Trophoblast cell (in vitro differentiated cells and primary cell): ENCODE data around the gene RAVER2.

Experiments used
- DNase-seq, 2 donors: peaks; one replicate each; pipeline ENCODE4 v3.0.0-alpha.2; 2016
- H2AFZ ChIP-seq: 2 replicates; pipeline ENCODE4 v1.6.1; 2013; ENCODE audit warnings: low read length, moderate library complexity, mild to moderate bottlenecking; ENCODE audit not compliant: insufficient read depth, poor library complexity
- H2AK5ac ChIP-seq: 2 replicates; pipeline ENCODE4 v1.6.1; 2013; ENCODE audit warnings: mild to moderate bottlenecking, low read length
- H2BK120ac ChIP-seq: 2 replicates; pipeline ENCODE4 v1.6.1; 2013; ENCODE audit warnings: low read length, mild to moderate bottlenecking, moderate library complexity; ENCODE audit not compliant: insufficient read depth, poor library complexity
- H2BK12ac ChIP-seq: 2 replicates; pipeline ENCODE4 v1.6.1; 2013; ENCODE audit warnings: mild to moderate bottlenecking, low read length, moderate library complexity
- H2BK5ac ChIP-seq: 2 replicates; pipeline ENCODE4 v1.6.1; 2013; ENCODE audit warnings: low read length, low read depth, moderate library complexity, mild to moderate bottlenecking; ENCODE audit not compliant: poor library complexity
- H3K14ac ChIP-seq: 2 replicates; pipeline ENCODE4 v1.6.1; 2013; ENCODE audit warnings: mild to moderate bottlenecking, low read length
- H3K18ac ChIP-seq: 2 replicates; pipeline ENCODE4 v1.6.1; 2013; ENCODE audit warnings: mild to moderate bottlenecking, low read length
- H3K23ac ChIP-seq: 2 replicates; pipeline ENCODE4 v1.6.1; 2013; ENCODE audit warnings: low read length
- H3K27ac ChIP-seq: 2 replicates; pipeline ENCODE4 v1.5.1; 2013; ENCODE audit warnings: low read depth, mild to moderate bottlenecking, inconsistent platforms, low read length, moderate library complexity
- H3K27me3 ChIP-seq: 2 replicates; pipeline ENCODE4 v1.6.1; 2013; ENCODE audit warnings: inconsistent platforms, mild to moderate bottlenecking, low read length, moderate library complexity; ENCODE audit not compliant: insufficient read depth
- H3K36me3 ChIP-seq, 2 experiments: 1 replicate in 1 of 2; 2 replicates in 1 of 2; pipeline ENCODE4 v1.6.1; 2013; ENCODE audit warnings: low read length in 2 of 2, mild to moderate bottlenecking in 2 of 2, moderate library complexity in 1 of 2; ENCODE audit not compliant: insufficient read depth in 2 of 2, control insufficient read depth in 1 of 2
- H3K4ac ChIP-seq: 2 replicates; pipeline ENCODE4 v1.6.1; 2013; ENCODE audit warnings: low read depth, mild to moderate bottlenecking, low read length, moderate library complexity
- H3K4me1 ChIP-seq, 2 experiments: 1 replicate in 1 of 2; 2 replicates in 1 of 2; pipeline ENCODE4 v1.6.1; 2013; ENCODE audit warnings: low read length in 2 of 2, mild to moderate bottlenecking in 2 of 2, moderate library complexity in 1 of 2; ENCODE audit not compliant: insufficient read depth in 2 of 2, control insufficient read depth in 1 of 2
- H3K4me2 ChIP-seq: 2 replicates; pipeline ENCODE4 v1.6.1; 2013; ENCODE audit warnings: inconsistent platforms, mild to moderate bottlenecking, low read length, moderate library complexity
- H3K4me3 ChIP-seq: 2 replicates; pipeline ENCODE4 v1.5.1; 2013; ENCODE audit warnings: mild to moderate bottlenecking, low read depth, low read length, inconsistent platforms
- H3K79me1 ChIP-seq: one replicate; pipeline ENCODE4 v1.6.1; 2013; ENCODE audit warnings: low read length
- H3K79me2 ChIP-seq: 2 replicates; pipeline ENCODE4 v1.6.1; 2013; ENCODE audit warnings: low read length, mild to moderate bottlenecking; ENCODE audit not compliant: control insufficient read depth, insufficient read depth, poor library complexity
- H3K9ac ChIP-seq: 2 replicates; pipeline ENCODE4 v1.6.1; 2013; ENCODE audit warnings: mild to moderate bottlenecking, low read length
- H3K9me3 ChIP-seq: 2 replicates; pipeline ENCODE4 v1.6.1; 2013; ENCODE audit warnings: low read depth, mild to moderate bottlenecking, control low read depth, inconsistent platforms, low read length; ENCODE audit not compliant: insufficient read depth
- H4K12ac ChIP-seq: 2 replicates; pipeline ENCODE4 v1.6.1; 2013; ENCODE audit warnings: low read depth, mild to moderate bottlenecking, low read length, moderate library complexity
- H4K8ac ChIP-seq: 2 replicates; pipeline ENCODE4 v1.6.1; 2013; ENCODE audit warnings: low read depth, mild to moderate bottlenecking, low read length, moderate library complexity
- H4K91ac ChIP-seq: one replicate; pipeline ENCODE4 v1.6.1; 2013; ENCODE audit warnings: low read depth, mild to moderate bottlenecking, low read length, moderate library complexity
- WGBS: extraction: QIAGEN DNeasy Blood & Tissue Kit; methylation state at CpG from one replicate; pipeline ENCODE4 v1.1.7; 2013; ENCODE audit warnings: missing lambda C conversion rate; ENCODE audit not compliant: insufficient read length, insufficient coverage; ENCODE audit errors: extremely low coverage; 5-methylcytosine and 5-hydroxymethylcytosine counted together

The RAVER2 gene

GRCh38 chr1:64822621-64823020 lies 77.7 kb downstream of the RAVER2 start:
- Histone ChIP-seq H3K4me2 (no peak overlapping the region), H2BK12ac (no peak overlapping the region), H3K79me2 (no peaks in the 10 kb centered on the region), H3K23ac (no peak overlapping the region), H3K4me1 (no peaks in the 10 kb centered on the region), H3K14ac (no peak overlapping the region), H3K4ac (no peak overlapping the region), H2BK5ac (no peak overlapping the region), H2BK120ac (no peak overlapping the region), H2AK5ac (no peak overlapping the region), H3K36me3 (no peaks in the 10 kb centered on the region), H4K91ac (no peak overlapping the region), H4K12ac (no peak overlapping the region), H3K4me3 (no peak overlapping the region), H3K9ac (no peak overlapping the region), H4K8ac (no peak overlapping the region), H3K9me3 (no peaks in the 10 kb centered on the region), H2AFZ (no peak overlapping the region), H3K27ac (no peak overlapping the region), H3K18ac (no peak overlapping the region), H3K79me1 (no peaks in the 10 kb centered on the region), H3K27me3 (no peaks in the 10 kb centered on the region)
- no peak for DNase-seq
- no CpG with 5 or more reads among the region's 1 CpG for WGBS

DNA sequence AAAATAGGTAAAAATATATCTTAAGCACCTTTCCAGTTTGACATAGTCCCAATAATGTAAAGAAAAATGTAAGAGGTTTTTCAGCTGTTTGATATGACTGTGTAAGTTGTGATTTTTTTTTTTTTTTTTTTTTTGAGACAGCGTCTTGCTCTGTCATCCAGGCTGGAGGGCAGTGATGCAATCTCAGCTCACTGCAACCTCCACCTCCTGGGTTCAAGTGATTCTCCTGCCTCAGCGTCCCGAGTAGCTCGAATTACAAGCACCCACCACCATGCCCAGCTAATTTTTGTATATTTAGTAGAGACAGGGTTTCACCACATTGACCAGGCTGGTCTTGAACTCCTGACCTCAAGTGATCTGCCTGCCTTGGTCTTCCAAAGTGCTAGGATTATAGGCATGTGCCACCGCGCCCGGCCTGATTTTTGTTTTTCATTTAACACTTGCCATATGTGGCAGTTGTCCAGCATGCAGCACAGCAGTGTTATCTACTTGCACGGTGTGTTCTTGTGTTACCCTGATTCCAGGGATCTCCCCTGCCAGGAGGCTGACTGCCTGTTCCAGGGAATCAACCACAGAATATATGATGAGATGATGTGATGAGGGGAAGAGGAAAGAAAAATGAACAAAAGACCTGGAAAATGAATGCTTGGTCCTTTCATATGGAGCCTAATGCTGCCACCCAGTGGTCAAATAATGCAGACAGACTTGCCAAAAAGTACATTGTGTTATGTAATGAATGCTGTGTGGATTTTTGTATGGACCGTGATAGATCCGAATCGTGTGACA lies 79.0 kb downstream of the RAVER2 start:
- no peaks in the 10 kb centered on the region for H3K36me3 ChIP-seq
- no peak overlapping the region for H2BK5ac ChIP-seq
- no peaks in the 10 kb centered on the region for H3K4me1 ChIP-seq
- WGBS: no CpG with 5 or more reads among the region's 11 CpGs
- no peaks in the 10 kb centered on the region for H3K9me3 ChIP-seq
- no peak overlapping the region for H3K14ac ChIP-seq
- no peaks in the 10 kb centered on the region for H3K27me3 ChIP-seq
- no peaks in the 10 kb centered on the region for H3K79me2 ChIP-seq
- H4K8ac ChIP-seq: no peak overlapping the region
- no peak overlapping the region for H3K4ac ChIP-seq
- H2BK12ac ChIP-seq: no peak overlapping the region
- H2AK5ac ChIP-seq: no peak overlapping the region
- H3K23ac ChIP-seq: no peak overlapping the region
- H3K18ac ChIP-seq: no peak overlapping the region
- H3K79me1 ChIP-seq: no peaks in the 10 kb centered on the region
- no peak overlapping the region for H3K4me2 ChIP-seq
- DNase-seq: peak; percentile 53 to 89
- H4K91ac ChIP-seq: no peak overlapping the region
- H3K9ac ChIP-seq: no peak overlapping the region
- no peak overlapping the region for H4K12ac ChIP-seq
- no peak overlapping the region for H2AFZ ChIP-seq
- H3K4me3 ChIP-seq: no peak overlapping the region
- no peak overlapping the region for H2BK120ac ChIP-seq
- H3K27ac ChIP-seq: no peak overlapping the region

- Histone ChIP-seq H3K4ac (no peak overlapping the region), H3K14ac (no peak overlapping the region), H3K36me3 (no peaks in the 10 kb centered on the region), H2BK12ac (no peak overlapping the region), H2BK5ac (no peak overlapping the region), H3K4me2 (no peak overlapping the region), H4K12ac (no peak overlapping the region), H2AFZ (no peak overlapping the region), H3K4me3 (no peak overlapping the region), H3K79me2 (no peaks in the 10 kb centered on the region), H4K8ac (no peak overlapping the region), H3K9me3 (no peaks in the 10 kb centered on the region), H3K23ac (no peak overlapping the region), H3K27me3 (no peaks in the 10 kb centered on the region), H3K27ac (no peak overlapping the region), H2AK5ac (no peak overlapping the region), H4K91ac (no peak overlapping the region), H3K79me1 (no peaks in the 10 kb centered on the region), H3K18ac (no peak overlapping the region), H3K4me1 (no peaks in the 10 kb centered on the region), H3K9ac (no peak overlapping the region), H2BK120ac (no peak overlapping the region)
- no CpG with 5 or more reads among the region's 5 CpGs for whole genome bisulfite sequencing
- no peak for DNase-seq
Measured at GRCh38 chr1:64826991-64827390, 82.1 kb downstream of the RAVER2 start.

- no peak overlapping the region for H3K14ac ChIP-seq
Measured at GRCh38 chr1:64828829-64829228, 84.0 kb downstream of the RAVER2 start.

More at GRCh38 chr1:64828829-64829228, 84.0 kb downstream of the RAVER2 start:
- Histone ChIP-seq H4K12ac (no peak overlapping the region), H4K8ac (no peak overlapping the region), H3K18ac (no peak overlapping the region), H3K79me2 (no peaks in the 10 kb centered on the region), H2BK12ac (no peak overlapping the region), H3K4ac (no peak overlapping the region), H2AFZ (no peak overlapping the region), H3K27me3 (no peaks in the 10 kb centered on the region), H2BK120ac (no peak overlapping the region), H4K91ac (no peak overlapping the region), H3K27ac (no peak overlapping the region), H3K4me3 (no peak overlapping the region), H3K36me3 (peaks cover 0 to 5% of the 10 kb centered on the region in 2 experiments), H3K4me2 (no peak overlapping the region), H3K79me1 (no peaks in the 10 kb centered on the region), H2AK5ac (no peak overlapping the region), H3K9ac (no peak overlapping the region), H3K23ac (peak overlapping the region; percentile 49), H2BK5ac (no peak overlapping the region), H3K4me1 (no peaks in the 10 kb centered on the region), H3K9me3 (no peaks in the 10 kb centered on the region)
- no peak for DNase-seq
- WGBS: no CpG with 5 or more reads among the region's 1 CpG
